Stomach smooth muscle (tissue), 2 donors: ENCODE results near the gene HPCAL1.

ENCODE experiments used
- H3K27ac ChIP-seq: one replicate; pipeline ENCODE4 v1.7.0; 2013; ENCODE audit warnings: mild to moderate bottlenecking, low read length, inconsistent platforms
- H3K27me3 ChIP-seq, 2 donors: one replicate each; pipeline ENCODE4 v1.7.0; 2013; ENCODE audit warnings: low read length in 2 of 2; ENCODE audit not compliant: insufficient read depth in 2 of 2, control insufficient read depth in 1 of 2
- H3K36me3 ChIP-seq, 2 donors: one replicate each; pipeline ENCODE4 v1.7.0; 2013; ENCODE audit warnings: low read length in 2 of 2; ENCODE audit not compliant: control insufficient read depth in 2 of 2, insufficient read depth in 2 of 2
- H3K4me1 ChIP-seq: one replicate; pipeline ENCODE4 v1.7.0; 2013; ENCODE audit warnings: low read length; ENCODE audit not compliant: control insufficient read depth, insufficient read depth
- H3K4me3 ChIP-seq, 2 donors: one replicate each; pipeline ENCODE4 v1.7.0; 2013; ENCODE audit warnings: low read length in 2 of 2
- H3K9ac ChIP-seq, 2 donors: one replicate each; pipeline ENCODE4 v1.7.0; 2013; ENCODE audit warnings: low read length in 2 of 2, mild to moderate bottlenecking in 1 of 2
- H3K9me3 ChIP-seq, 2 donors: one replicate each; pipeline ENCODE4 v1.7.0; 2013; ENCODE audit warnings: low read length in 2 of 2; ENCODE audit not compliant: control insufficient read depth in 2 of 2
- donor health status: healthy.
- donor health status: Pancreatic carcinoma.

The HPCAL1 gene

DNA sequence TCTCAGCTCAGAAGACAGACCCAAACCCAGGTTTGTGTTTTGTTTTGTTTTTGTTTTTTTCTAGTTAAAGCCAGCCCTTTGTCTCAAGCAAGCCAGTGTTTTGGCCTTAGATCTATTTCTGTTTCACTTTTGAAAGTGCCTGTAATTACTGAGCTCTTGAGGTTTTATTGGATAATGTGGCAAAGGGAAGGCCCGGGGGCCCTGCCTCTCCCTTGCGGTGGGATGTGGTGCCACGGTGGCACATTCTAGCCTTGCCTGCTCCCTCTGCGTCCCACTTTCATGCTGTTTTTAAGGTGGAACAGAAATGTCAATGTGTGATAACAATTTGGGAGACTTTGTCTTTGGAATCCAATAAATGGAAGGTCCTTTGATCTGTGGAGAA is 2.5 kb downstream of the HPCAL1 start:
- Histone ChIP-seq H3K9me3 (no peaks in the 10 kb centered on the region), H3K36me3 (peaks cover 0 to 2% of the 10 kb centered on the region in 2 donors), H3K4me1 (peaks cover 27% of the 10 kb centered on the region), H3K9ac (no peak overlapping the region), H3K27me3 (no peaks in the 10 kb centered on the region), H3K27ac (no peak overlapping the region), H3K4me3 (no peak overlapping the region)

DNA sequence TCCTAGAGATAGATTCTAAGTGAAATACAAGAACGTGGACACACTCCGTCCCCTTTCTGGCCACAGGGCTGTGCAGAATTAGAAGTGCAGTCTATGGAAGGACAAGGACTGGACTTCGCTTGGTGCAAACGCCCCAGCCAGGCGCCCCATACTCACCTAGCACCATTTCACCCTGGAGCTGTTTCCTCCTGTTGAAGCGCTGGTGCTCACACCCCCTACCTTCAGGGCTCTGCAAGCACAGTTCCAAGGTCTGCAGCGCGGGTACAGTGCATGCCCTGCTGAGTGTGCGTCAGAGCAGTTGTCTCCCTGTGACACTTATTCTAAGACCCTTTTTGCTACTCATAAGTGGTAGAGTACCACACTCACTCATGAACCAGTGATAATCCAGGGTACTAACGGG is 3.0 kb downstream of the HPCAL1 start:
- H3K27ac ChIP-seq: no peak overlapping the region
- no peak overlapping the region for H3K9ac ChIP-seq
- H3K36me3 ChIP-seq: peaks cover 0 to 2% of the 10 kb centered on the region in 2 donors
- peaks cover 27% of the 10 kb centered on the region for H3K4me1 ChIP-seq
- no peaks in the 10 kb centered on the region for H3K27me3 ChIP-seq
- H3K4me3 ChIP-seq: no peak overlapping the region
- H3K9me3 ChIP-seq: no peaks in the 10 kb centered on the region

DNA sequence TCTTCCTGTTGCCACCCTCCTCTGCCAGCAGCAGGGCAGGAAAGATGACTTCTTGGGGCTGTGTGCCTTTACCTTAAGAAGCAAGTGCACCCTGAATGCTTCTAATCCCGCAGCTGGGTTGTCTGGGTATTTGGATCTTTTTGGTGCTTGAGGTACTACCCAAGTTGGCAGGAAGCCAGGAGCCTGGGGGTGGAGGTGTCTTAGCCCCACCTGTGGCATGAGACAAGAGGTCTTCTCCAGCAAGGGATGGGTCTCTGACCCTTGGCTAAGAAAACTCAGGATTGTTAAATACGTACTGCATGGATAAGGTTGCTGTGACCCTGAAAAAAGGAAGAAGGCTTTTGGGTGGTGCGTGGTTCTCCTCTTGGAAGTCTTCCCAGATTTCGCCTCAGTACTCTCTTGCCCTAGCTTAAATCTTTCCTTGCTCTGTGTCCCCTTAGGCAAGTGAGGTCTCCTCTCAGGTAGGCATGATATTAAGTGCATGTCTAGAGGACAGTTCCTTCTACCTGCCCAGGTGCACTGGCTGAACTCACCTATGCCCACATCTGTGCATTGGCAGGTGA is 4.3 kb downstream of the HPCAL1 start:
- no peak overlapping the region for H3K27ac ChIP-seq
- no peaks in the 10 kb centered on the region for H3K27me3 ChIP-seq
- peaks cover 0 to 2% of the 10 kb centered on the region in 2 donors for H3K36me3 ChIP-seq
- no peak overlapping the region for H3K9ac ChIP-seq
- peaks cover 27% of the 10 kb centered on the region for H3K4me1 ChIP-seq
- H3K4me3 ChIP-seq: no peak overlapping the region
- H3K9me3 ChIP-seq: no peaks in the 10 kb centered on the region

DNA sequence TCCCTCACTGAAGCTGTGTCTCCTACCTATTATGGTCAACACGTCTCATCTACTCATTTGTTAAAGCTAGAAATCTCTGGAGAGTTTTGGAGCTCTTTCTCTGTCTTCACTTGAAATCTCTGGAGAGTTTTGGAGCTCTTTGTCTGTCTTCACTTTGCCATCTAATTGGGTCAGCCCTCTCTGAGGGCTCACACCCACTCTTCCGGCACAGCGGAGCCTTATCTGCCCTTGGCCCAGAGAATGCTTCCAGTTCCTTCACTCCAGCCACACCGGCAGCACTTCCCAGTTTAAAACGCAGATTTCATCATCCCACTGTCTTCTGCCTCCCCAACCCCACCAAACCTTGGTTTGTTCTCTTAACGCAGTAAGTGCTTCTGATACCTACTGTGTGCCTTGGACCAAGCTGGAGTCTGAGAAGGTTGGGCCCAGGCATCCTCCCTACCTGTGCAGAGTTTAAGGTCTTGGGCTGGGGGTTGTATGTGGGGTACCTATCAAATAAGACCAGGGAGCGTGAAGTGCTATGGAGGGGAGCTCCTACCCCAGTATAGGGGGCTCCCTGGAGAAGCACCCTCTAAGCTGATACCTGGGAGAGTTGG is 5.0 kb downstream of the HPCAL1 start:
- H3K4me3 ChIP-seq: no peak overlapping the region
- peaks cover 27% of the 10 kb centered on the region for H3K4me1 ChIP-seq
- no peaks in the 10 kb centered on the region for H3K9me3 ChIP-seq

DNA sequence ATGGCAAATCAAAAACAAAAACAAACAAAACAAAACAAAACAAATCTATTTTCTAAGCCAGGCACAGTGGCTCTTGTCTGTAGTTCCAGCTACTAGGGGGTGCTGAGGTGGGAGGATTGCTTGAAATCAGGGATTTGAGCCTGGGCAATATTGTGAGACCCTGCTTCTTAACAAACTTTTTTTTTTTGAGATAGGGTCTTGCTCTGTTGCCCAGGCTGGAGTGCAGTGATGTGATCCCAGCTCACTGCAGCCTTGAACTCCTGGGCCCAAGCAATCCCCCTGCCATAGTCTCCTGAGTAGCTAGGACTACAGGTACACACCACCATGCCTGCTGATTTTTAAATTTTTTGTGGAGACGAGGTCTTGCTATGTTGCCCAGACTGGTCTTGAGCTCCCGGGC is 6.2 kb downstream of the HPCAL1 start:
- H3K36me3 ChIP-seq: peaks cover 0 to 2% of the 10 kb centered on the region in 2 donors
- H3K27ac ChIP-seq: no peak overlapping the region
- H3K27me3 ChIP-seq: no peaks in the 10 kb centered on the region
- H3K4me3 ChIP-seq: no peak overlapping the region
- H3K4me1 ChIP-seq: peaks cover 16% of the 10 kb centered on the region
- H3K9ac ChIP-seq: no peak overlapping the region
- H3K9me3 ChIP-seq: no peaks in the 10 kb centered on the region

More for the DNA sequence above, 5.0 kb downstream of the HPCAL1 start:
- no peak overlapping the region for H3K9ac ChIP-seq
- no peak overlapping the region for H3K27ac ChIP-seq
- H3K36me3 ChIP-seq: peaks cover 0 to 2% of the 10 kb centered on the region in 2 donors
- H3K27me3 ChIP-seq: no peaks in the 10 kb centered on the region

DNA sequence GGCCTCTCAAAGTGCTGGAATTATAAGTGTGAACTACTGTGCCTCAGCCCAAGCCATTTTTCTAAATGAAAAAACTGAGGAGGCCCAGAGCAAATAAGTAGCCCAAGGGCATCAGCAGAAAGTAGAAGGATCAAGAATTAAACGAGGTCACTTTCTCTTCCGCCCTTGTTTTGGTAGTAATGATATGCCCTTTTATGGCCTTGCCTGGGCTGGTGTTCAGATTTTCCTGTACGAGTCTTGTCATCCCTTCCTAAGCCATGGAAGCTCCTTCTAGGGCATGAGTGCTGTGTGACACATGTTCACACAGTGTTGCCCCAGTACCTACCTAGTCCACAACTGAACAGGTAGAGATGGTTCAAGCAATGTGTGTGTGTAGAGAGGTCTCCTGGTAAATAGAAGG is 6.6 kb downstream of the HPCAL1 start:
- Histone ChIP-seq H3K4me1 (peaks cover 12% of the 10 kb centered on the region), H3K27ac (no peak overlapping the region), H3K4me3 (no peak overlapping the region), H3K9me3 (no peaks in the 10 kb centered on the region), H3K36me3 (peaks cover 0 to 2% of the 10 kb centered on the region in 2 donors), H3K27me3 (no peaks in the 10 kb centered on the region), H3K9ac (no peak overlapping the region)

DNA sequence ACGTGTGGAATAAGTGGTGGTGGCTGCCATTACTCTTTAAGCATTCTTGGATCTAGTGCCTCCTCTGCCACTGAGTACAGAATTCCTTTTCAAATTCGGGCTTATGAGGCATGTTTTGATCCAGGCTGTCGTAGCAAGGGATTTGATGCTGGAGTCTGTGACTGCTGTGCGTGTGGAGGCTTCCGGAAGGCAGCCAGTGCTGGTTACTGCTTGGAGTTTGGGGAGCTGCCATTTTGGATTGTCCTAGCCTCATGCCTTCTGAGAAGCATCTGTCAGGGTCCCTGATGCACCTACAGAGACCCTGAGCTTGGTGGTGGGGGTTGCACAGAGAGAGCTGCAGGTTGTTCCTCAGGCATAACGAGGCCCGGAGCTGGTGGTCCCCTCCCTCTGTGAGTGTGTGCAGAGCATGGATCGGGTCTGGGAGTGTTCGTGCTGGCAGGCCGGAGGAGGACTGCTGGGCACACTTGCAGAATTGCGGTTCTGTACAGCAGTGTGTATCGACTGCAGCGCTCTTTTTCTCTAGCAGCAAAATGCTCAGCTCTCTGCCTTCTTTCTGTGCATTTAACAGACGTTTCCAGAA is 7.7 kb downstream of the HPCAL1 start:
- Histone ChIP-seq H3K27ac (no peak overlapping the region), H3K9me3 (no peaks in the 10 kb centered on the region), H3K36me3 (peaks cover 0 to 2% of the 10 kb centered on the region in 2 donors)

DNA sequence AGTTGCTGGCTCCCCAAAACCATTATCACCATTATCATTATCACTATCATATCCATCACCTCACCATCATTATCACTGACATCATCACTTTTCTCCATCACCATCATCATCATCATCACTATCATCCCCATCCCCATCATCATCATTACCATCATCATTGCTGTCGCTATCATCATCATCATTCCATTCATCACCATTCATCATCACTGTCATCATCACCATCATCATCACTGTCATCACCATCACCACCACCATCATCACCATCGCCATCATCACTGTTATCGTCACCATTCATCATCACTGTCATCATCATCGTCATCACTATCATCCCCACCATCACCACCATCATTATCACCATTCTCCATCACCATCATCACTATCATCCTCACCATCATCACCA is 9.0 kb downstream of the HPCAL1 start:
- H3K9ac ChIP-seq: no peak overlapping the region
- no peaks in the 10 kb centered on the region for H3K9me3 ChIP-seq
- no peak overlapping the region for H3K27ac ChIP-seq
- no peaks in the 10 kb centered on the region for H3K27me3 ChIP-seq
- H3K4me3 ChIP-seq: no peak overlapping the region
- no peaks in the 10 kb centered on the region for H3K36me3 ChIP-seq
- H3K4me1 ChIP-seq: peaks cover 3% of the 10 kb centered on the region

More for the DNA sequence above, 7.7 kb downstream of the HPCAL1 start:
- no peaks in the 10 kb centered on the region for H3K27me3 ChIP-seq
- H3K4me3 ChIP-seq: no peak overlapping the region
- H3K9ac ChIP-seq: no peak overlapping the region
- peaks cover 4% of the 10 kb centered on the region for H3K4me1 ChIP-seq

DNA sequence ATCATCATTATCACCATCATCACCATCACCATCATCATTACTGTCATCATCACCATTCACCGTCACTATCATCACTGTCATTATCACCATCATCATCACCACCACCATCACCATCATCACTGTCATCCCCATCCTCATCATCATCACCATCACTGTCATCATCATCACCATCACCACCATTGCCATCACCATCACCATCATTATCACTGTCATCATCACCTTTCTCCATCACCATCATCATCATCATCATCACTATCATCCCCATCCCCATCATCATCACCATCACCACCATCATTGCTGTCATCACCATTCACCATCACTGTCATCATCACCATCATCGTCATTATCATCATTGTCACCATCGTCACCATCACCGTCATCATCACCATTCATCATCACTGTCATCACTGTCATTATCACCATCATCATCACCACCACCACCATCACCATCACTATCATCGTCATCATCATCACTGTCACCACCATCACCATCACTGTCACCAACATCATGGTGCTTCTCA is 9.8 kb downstream of the HPCAL1 start:
- Histone ChIP-seq H3K27me3 (no peaks in the 10 kb centered on the region), H3K9ac (no peak overlapping the region), H3K27ac (no peak overlapping the region), H3K9me3 (no peaks in the 10 kb centered on the region), H3K4me1 (peaks cover 3% of the 10 kb centered on the region), H3K36me3 (no peaks in the 10 kb centered on the region), H3K4me3 (no peak overlapping the region)

DNA sequence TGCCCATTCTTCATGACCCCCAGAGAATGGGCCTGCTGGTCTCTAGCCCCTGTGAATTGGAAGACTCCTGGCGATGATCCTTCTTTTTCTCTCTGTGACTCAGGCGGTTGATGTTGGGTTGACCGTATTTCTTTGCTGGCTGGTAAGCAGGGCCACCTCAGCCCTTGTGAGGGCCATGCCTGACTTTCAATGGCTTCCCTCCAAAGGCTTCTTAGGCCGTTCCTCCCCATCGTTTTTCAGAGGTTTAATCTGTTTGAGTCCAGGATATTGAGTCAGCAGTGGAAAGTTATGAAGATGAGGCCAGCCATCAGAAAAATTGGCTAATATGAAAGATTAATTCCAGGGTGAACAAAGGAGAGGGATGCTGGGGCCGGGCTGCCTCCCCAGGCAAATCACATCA is 13.6 kb downstream of the HPCAL1 start:
- Histone ChIP-seq H3K9ac (no peak overlapping the region), H3K27ac (no peak overlapping the region)

DNA sequence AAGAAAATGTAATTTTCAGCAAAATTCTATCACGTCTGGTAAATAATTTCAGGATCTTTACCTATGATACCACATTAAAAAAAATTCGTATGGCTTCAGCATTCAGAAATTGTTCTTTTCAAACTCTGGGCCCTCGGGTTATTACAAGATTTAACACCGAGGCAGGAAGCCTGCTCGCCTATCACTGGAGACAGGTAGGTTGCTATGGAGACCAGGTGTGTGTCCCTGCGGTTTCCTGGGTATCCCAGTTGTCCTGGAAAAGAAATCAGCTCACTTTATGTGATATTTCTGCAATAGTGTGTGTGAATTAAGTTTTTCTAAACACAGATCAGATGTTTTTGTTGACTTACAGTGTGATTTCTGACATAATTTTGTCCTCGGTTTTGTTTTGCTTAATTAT is 14.2 kb downstream of the HPCAL1 start:
- no peak overlapping the region for H3K4me3 ChIP-seq
- no peaks in the 10 kb centered on the region for H3K9me3 ChIP-seq
- H3K4me1 ChIP-seq: no peaks in the 10 kb centered on the region
- H3K27ac ChIP-seq: no peak overlapping the region
- no peaks in the 10 kb centered on the region for H3K36me3 ChIP-seq
- H3K9ac ChIP-seq: no peak overlapping the region
- no peaks in the 10 kb centered on the region for H3K27me3 ChIP-seq

More for the DNA sequence above, 13.6 kb downstream of the HPCAL1 start:
- Histone ChIP-seq H3K4me3 (no peak overlapping the region), H3K36me3 (no peaks in the 10 kb centered on the region), H3K27me3 (no peaks in the 10 kb centered on the region), H3K4me1 (no peaks in the 10 kb centered on the region), H3K9me3 (no peaks in the 10 kb centered on the region)
